Vagina (tissue), 2 donors: ENCODE data around the gene PRDX6.

ENCODE experiments used
- POLR2A ChIP-seq, 2 donors: fragments of 450-650 bp; IDR thresholded peaks; one replicate each; pipeline ENCODE4 v1.6.1; 2017; ENCODE audit warnings: antibody characterized with exemption in 2 of 2, mild to moderate bottlenecking in 2 of 2, moderate library complexity in 2 of 2
- POLR2AphosphoS5 ChIP-seq, 2 donors: sonication (generic); formaldehyde crosslinking; IDR thresholded peaks; one replicate each; pipeline ENCODE4 v1.9.0; 2017; ENCODE audit warnings: antibody characterized with exemption in 2 of 2, mild to moderate bottlenecking in 2 of 2, low read depth in 1 of 2; ENCODE audit not compliant: insufficient read depth in 1 of 2

DNA sequence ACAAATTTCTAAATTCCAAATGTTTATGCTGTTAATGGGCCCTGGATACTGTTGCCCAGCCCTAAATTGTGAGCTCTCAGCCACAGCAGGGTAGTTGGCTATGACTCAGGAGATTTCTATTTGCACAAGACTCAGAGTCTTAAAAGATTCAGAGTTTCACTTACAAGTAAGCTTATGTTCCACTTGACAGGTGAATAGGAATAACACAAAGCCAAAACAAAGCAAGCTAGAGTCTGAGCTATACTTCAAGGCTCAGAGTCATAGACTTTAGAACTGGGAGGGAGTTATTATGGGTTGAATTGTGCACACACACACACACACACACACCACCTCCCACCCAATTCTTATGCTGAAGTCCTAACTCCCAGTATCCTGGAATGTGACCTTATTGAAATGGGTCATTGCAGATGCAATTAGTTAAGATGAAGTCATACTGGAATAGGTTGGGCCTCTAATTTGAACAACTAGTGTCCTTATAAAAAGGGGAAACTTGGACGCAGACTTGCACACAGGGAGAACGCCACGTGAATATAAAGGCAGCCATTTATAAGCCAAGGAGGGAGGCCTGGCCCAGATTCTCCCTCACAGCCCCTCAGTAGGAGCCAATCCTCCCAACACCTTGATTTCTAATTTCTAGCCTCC is 30.2 kb downstream of the PRDX6 start:
- TF ChIP-seq POLR2A (IDR thresholded peaks at IDR 0.05), result no peak
- TF ChIP-seq POLR2AphosphoS5 (IDR thresholded peaks at IDR 0.05; ENCODE audit: insufficient read depth in 1 of 2, low read depth in 1 of 2), result no peak
